Hepatocyte (in vitro differentiated cells): ENCODE measurements around the gene FOSL2.

ENCODE experiments used
- CTCF ChIP-seq: fragments of 200-600 bp; sonication (generic); IDR thresholded peaks from 2 replicates; pipeline ENCODE4 v1.5.1; 2016; ENCODE audit warnings: antibody characterized with exemption, mild to moderate bottlenecking; ENCODE audit not compliant: poor library complexity
- EZH2 ChIP-seq: fragments of 200-600 bp; sonication (generic); IDR thresholded peaks from 2 replicates; pipeline ENCODE4 v1.6.1; 2016; ENCODE audit warnings: antibody characterized with exemption, mild to moderate bottlenecking, borderline replicate concordance
- EZH2phosphoT487 ChIP-seq: fragments of 200-600 bp; sonication (generic); IDR thresholded peaks from one replicate; pipeline ENCODE4 v1.6.1; 2018; ENCODE audit warnings: antibody characterized with exemption, mild to moderate bottlenecking, low read depth, moderate library complexity; ENCODE audit not compliant: unreplicated experiment, severe bottlenecking

GRCh38 chr2:28463211-28463816 is 70.7 kb downstream of the FOSL2 start:
- TF ChIP-seq CTCF (no peak), EZH2 (no peak), EZH2phosphoT487 (no peak)
